ENCODE measurements around the gene NPHP4. TPM values are rescaled to one million over a fixed set of nuclear protein-coding genes. Genes with fewer than 3 reads are reported as not detected.

Gene NPHP4
- total and polyA plus RNA-seq, 12 donors = 2.7 to 13.2 (median 7.3) TPM

DNA sequence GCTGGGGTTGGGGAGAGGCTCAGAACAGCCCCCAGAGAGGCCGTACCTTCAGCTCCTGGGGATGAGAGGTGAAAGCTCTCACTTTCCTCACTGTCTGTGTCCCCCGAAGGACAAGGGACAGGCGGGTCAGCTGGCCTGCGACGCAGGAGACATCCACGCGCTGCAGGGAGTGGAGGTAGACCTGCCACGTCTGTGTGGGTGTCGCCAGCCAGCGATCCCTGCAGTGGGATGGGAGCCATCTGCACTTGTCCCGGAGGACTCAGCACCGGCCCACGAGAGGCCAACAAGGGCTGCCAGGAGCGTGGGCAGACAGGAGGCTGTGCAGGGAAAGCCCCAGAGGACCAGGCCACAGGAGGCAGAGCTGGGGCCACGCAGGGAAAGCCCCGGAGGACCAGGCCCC lies 127.2 kb downstream of the NPHP4 start:
- H3K9me3 ChIP-seq (replicated peaks in 1 of 3) = no peaks in the 10 kb centered on the region
- H3K4me1 ChIP-seq (replicated peaks in 1 of 2) = no peaks in the 10 kb centered on the region
- no peak overlapping the region for H3K4me3 ChIP-seq
- H3K27me3 ChIP-seq = no peaks in the 10 kb centered on the region
- H3K27ac ChIP-seq = no peak overlapping the region
- peaks cover 0 to 4% of the 10 kb centered on the region in 2 donors for H3K36me3 ChIP-seq (replicated peaks in 1 of 2)
- intact Hi-C loops (cut with DNase I) = no loop called here
- DNase-seq = no peak
- no peak for TF ChIP-seq POLR2A (IDR thresholded peaks at IDR 0.05)
- WGBS, 4 donors = 96 to 100% (median 96%) methylated on average over 1 to 16 of the region's 16 CpGs

DNA sequence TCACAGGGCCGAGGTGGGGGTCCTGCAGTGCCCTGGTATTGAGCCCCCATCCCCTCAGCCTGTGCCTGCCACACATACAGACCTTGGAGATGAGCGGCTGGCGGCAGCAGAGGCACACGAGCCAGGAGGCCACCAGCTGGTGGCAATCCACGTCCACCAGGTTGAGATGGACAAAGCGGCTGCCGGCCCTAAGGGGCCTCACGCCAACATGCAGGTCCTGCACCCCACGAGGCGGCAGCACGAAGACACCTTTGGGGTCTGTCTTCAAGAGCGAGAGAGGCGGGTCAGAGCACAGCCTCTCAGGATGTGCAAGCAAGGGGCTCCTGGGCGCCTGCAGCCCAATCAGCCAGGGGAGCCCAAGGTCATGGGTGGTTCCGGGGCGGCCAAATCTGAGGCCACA lies 128.0 kb downstream of the NPHP4 start:
- H3K9me3 ChIP-seq (replicated peaks in 1 of 3) = no peaks in the 10 kb centered on the region
- H3K27me3 ChIP-seq = no peaks in the 10 kb centered on the region
- intact Hi-C loops (cut with DNase I) = no loop called here
- peaks cover 0 to 4% of the 10 kb centered on the region in 2 donors for H3K36me3 ChIP-seq (replicated peaks in 1 of 2)
- H3K4me1 ChIP-seq (replicated peaks in 1 of 2) = no peaks in the 10 kb centered on the region
- H3K4me3 ChIP-seq = no peak overlapping the region
- no peak for DNase-seq
- 96 to 100% (median 97%) methylated on average over 9 to 16 of the region's 16 CpGs for WGBS, 4 donors
- TF ChIP-seq POLR2A (IDR thresholded peaks at IDR 0.05) = no peak
- TF ChIP-seq, protein P1, sequence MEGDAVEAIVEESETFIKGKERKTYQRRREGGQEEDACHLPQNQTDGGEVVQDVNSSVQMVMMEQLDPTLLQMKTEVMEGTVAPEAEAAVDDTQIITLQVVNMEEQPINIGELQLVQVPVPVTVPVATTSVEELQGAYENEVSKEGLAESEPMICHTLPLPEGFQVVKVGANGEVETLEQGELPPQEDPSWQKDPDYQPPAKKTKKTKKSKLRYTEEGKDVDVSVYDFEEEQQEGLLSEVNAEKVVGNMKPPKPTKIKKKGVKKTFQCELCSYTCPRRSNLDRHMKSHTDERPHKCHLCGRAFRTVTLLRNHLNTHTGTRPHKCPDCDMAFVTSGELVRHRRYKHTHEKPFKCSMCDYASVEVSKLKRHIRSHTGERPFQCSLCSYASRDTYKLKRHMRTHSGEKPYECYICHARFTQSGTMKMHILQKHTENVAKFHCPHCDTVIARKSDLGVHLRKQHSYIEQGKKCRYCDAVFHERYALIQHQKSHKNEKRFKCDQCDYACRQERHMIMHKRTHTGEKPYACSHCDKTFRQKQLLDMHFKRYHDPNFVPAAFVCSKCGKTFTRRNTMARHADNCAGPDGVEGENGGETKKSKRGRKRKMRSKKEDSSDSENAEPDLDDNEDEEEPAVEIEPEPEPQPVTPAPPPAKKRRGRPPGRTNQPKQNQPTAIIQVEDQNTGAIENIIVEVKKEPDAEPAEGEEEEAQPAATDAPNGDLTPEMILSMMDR (IDR thresholded peaks at IDR 0.05) = no peak
- no peak overlapping the region for H3K27ac ChIP-seq

DNA sequence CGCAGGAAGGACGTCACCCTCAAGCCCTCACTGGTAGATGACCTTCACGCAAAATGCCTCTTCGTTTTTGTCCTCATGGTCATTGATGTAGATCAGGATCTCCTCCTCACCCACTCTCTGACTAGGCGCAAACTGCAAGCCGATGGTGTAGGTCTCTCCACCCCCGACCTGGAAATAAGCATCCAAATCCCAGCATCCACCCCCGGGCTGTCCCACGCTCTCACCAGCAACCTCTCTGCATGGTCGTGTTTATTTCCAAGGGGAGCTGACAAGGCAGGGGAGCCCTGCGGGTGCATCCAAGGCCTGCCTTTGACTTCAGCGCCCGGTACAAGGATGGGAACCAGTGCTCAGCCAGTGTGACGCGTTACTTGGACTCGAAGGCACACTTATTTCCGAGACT lies 129.0 kb downstream of the NPHP4 start:
- no peaks in the 10 kb centered on the region for H3K9me3 ChIP-seq (replicated peaks in 1 of 3)
- H3K36me3 ChIP-seq (replicated peaks in 1 of 2) = peaks cover 0 to 4% of the 10 kb centered on the region in 2 donors
- no peak overlapping the region for H3K27ac ChIP-seq
- H3K4me1 ChIP-seq (replicated peaks in 1 of 2) = no peaks in the 10 kb centered on the region
- intact Hi-C loops (cut with DNase I) = no loop called here
- H3K4me3 ChIP-seq = no peak overlapping the region
- TF ChIP-seq, protein P1 (IDR thresholded peaks at IDR 0.05) = no peak
- no peak for TF ChIP-seq POLR2A (IDR thresholded peaks at IDR 0.05)
- 92 to 99% (median 95%) methylated on average over 10 to 17 of the region's 17 CpGs for WGBS, 4 donors
- DNase-seq = no peak
- no peaks in the 10 kb centered on the region for H3K27me3 ChIP-seq

DNA sequence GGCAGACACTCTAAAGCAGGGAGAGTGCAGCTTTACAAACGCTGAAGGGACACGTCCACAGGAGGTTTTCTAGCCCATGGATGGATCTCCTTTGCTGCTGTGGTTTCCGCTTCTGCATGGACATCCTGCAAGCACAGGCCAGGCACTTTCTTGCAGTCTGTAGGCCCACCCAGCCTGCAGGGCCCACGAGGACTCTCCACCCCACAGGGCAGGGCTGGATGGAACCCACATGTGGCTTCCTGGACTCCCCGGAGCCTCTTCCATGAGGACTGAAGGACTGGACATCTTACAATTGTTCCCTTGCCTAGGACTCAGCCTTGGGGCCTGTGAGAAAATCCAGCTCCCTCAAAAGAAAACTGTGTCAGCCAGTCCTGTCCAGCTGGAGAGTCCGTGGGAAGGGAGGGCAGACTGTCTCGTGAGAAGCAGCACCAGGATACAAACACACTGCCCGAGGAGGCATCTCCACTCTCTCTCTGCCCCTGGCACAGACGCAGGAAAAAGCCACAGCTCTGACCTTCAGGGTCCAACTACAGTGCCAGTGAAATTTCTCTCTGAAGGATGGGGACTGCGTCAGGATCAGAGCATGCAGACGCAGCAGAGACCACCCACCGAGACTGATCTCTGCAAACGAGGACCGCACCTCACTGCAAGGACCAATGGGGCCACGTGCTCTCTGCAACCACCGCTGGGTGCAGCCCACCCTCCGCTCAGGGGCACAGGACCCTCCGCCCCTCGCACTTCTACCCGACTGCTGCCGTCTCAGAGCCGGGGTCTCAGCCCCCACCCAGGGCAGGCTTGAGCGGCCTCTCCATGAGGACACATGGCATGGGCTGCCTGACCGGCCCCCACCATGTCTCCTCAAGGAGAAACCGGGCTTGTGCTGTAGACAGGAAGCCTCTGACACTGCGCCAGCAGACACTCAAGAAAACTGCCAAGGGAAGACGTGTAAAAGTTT lies 130.1 kb downstream of the NPHP4 start:
- peaks cover 0 to 1% of the 10 kb centered on the region in 2 donors for H3K36me3 ChIP-seq (replicated peaks in 1 of 2)
- no peaks in the 10 kb centered on the region for H3K27me3 ChIP-seq
- H3K9me3 ChIP-seq (replicated peaks in 1 of 3) = no peaks in the 10 kb centered on the region
- no peak overlapping the region for H3K27ac ChIP-seq
- no peak for TF ChIP-seq POLR2A (IDR thresholded peaks at IDR 0.05)
- TF ChIP-seq, protein P1 (IDR thresholded peaks at IDR 0.05) = no peak
- H3K4me1 ChIP-seq (replicated peaks in 1 of 2) = no peaks in the 10 kb centered on the region
- H3K4me3 ChIP-seq = no peak overlapping the region
- intact Hi-C loops (cut with DNase I) = no loop called here
- 89 to 91% (median 90%) methylated on average over 6 to 27 of the region's 27 CpGs for WGBS, 4 donors
- no peak for DNase-seq
